ENCODE data around the gene FAM229A. TPM values are rescaled to one million over a fixed set of nuclear protein-coding genes. Genes with fewer than 3 reads are reported as not detected.

The FAM229A gene
- polyA plus RNA-seq, 4 donors: 4.9 to 69.8 (median 28.0) TPM

DNA sequence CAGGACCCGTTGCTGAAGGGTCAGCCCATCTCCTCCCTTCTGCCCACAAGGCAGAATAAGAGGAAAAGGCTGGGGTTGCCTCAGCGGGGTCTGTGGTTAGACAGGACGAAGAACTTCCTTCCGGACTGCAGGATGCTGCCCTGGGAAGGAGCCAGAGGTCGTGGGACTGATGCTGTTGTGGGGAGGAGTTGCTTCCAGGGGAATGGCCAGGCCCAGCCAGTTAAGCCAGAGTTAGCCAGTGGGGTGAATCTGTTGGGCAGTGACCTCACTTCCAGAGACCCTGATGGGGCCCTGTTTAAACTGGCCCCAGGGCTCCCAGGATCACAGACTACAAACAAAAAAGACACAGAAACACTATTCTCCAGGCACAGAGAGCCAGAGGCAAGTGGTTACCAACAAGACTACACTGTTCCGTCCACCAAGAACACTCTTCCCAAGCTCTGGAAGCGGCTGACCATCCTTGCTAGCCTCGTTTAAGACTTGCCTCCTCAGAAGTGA is 13.0 kb downstream of the FAM229A start:
- H3K27ac ChIP-seq (ENCODE audit: low read depth in 1 of 3, low read length in 2 of 3): peak overlapping the region in 1 of 3 donors; percentile 2
- H3K4me3 ChIP-seq (ENCODE audit: low read depth in 1 of 3, low read length in 3 of 3): no peak overlapping the region
- H3K9me3 ChIP-seq (ENCODE audit: control insufficient read depth in 2 of 2, insufficient read depth in 1 of 2, low read depth in 1 of 2, low read length in 1 of 2): peaks cover 0 to 9% of the 10 kb centered on the region in 2 donors
- H3K36me3 ChIP-seq (ENCODE audit: control insufficient read depth in 3 of 3, insufficient read depth in 2 of 3, low read depth in 1 of 3, low read length in 3 of 3): peaks cover 0 to 5% (median 0%) of the 10 kb centered on the region in 3 donors
- no peak for DNase-seq
- no peak for FAIRE-seq
- no peaks in the 10 kb centered on the region for H3K27me3 ChIP-seq (ENCODE audit: control insufficient read depth in 3 of 3, insufficient read depth in 3 of 3, low read length in 3 of 3)
- 53 to 73% (median 65%) methylated on average over 8 of the region's 8 CpGs for WGBS, 3 donors
- H3K4me1 ChIP-seq (ENCODE audit: control insufficient read depth in 3 of 3, insufficient read depth in 2 of 3, low read depth in 1 of 3, low read length in 2 of 3): peaks cover 4 to 31% (median 9%) of the 10 kb centered on the region in 3 donors

DNA sequence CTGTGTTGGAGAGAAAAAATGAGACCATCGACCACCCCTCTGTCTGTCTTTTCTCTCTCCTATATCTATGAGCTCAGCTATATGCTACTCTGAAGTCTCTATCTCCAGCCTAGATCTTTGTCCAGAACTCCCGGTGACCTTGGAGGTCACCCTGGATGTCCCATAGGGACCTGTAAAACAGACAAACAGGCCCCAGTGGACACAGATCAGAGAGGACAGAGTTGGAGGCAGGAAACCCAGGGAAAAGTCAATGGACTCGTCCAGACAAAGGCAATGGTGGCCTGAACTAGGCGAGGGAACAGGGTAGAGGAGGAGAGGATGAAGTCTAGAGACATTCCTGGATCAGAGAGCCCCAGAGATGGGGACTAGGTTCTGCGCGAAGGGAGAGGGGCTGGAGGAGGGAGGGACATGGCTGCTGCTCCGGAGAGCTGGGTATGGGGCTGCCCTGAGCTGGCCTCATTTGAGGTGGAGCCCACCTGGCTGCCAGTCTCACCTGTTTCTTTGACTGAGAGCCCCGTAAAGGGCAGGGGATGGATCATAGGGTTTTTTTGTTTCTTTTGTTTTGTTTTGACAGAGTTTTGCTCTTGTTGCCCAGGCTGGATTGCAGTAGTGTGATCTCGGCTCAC is 15.6 kb downstream of the FAM229A start:
- 81 to 88% (median 85%) methylated on average over 7 to 9 of the region's 9 CpGs for WGBS, 3 donors
- Histone ChIP-seq H3K27ac (ENCODE audit: low read depth in 1 of 3, low read length in 2 of 3) (no peak overlapping the region), H3K9me3 (ENCODE audit: control insufficient read depth in 2 of 2, insufficient read depth in 1 of 2, low read depth in 1 of 2, low read length in 1 of 2) (peaks cover 0 to 9% of the 10 kb centered on the region in 2 donors), H3K4me1 (ENCODE audit: control insufficient read depth in 3 of 3, insufficient read depth in 2 of 3, low read depth in 1 of 3, low read length in 2 of 3) (peaks cover 0 to 13% (median 0%) of the 10 kb centered on the region in 3 donors), H3K36me3 (ENCODE audit: control insufficient read depth in 3 of 3, insufficient read depth in 2 of 3, low read depth in 1 of 3, low read length in 3 of 3) (peaks cover 0 to 2% (median 0%) of the 10 kb centered on the region in 3 donors), H3K27me3 (ENCODE audit: control insufficient read depth in 3 of 3, insufficient read depth in 3 of 3, low read length in 3 of 3) (no peaks in the 10 kb centered on the region), H3K4me3 (ENCODE audit: low read depth in 1 of 3, low read length in 3 of 3) (no peak overlapping the region)
- FAIRE-seq: no peak
- DNase-seq: no peak

DNA sequence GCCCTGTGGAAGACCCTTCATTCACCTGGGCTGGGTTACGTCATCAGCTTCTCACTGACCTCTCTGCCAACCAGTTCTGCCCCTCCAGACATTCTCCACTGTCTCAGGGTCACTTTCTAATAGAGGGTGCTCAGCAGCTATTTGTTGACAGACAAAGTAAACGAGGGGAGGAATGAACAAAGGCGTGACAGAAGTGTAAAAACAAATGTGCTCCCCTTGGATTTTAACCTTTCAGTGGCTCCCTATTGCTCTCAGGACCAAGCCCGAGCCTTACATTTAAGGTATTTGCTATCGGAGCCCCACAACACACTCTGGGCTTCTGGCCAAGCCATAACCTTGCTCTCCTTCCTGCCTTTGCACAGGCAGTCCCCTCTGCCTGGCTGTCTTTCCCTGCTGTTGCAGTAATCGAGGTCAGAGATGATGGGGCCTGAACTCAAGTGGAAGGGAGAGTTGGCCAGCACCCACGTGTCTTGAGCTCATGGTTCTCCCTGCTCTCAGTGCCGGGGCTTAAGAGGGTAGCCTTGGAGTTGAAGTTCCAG is 16.9 kb downstream of the FAM229A start:
- DNase-seq: peak; percentile 46 to 56
- H3K9me3 ChIP-seq (ENCODE audit: control insufficient read depth in 2 of 2, insufficient read depth in 1 of 2, low read depth in 1 of 2, low read length in 1 of 2): peaks cover 0 to 2% of the 10 kb centered on the region in 2 donors
- WGBS, 3 donors: 9 to 32% (median 12%) methylated on average over 8 of the region's 8 CpGs
- H3K27ac ChIP-seq (ENCODE audit: low read depth in 1 of 3, low read length in 2 of 3): peak overlapping the region in 1 of 3 donors; percentile 13
- H3K36me3 ChIP-seq (ENCODE audit: control insufficient read depth in 3 of 3, insufficient read depth in 2 of 3, low read depth in 1 of 3, low read length in 3 of 3): peaks cover 0 to 2% (median 0%) of the 10 kb centered on the region in 3 donors
- H3K4me1 ChIP-seq (ENCODE audit: control insufficient read depth in 3 of 3, insufficient read depth in 2 of 3, low read depth in 1 of 3, low read length in 2 of 3): peaks cover 0 to 10% (median 0%) of the 10 kb centered on the region in 3 donors
- no peak for FAIRE-seq
- no peak overlapping the region for H3K4me3 ChIP-seq (ENCODE audit: low read depth in 1 of 3, low read length in 3 of 3)
- H3K27me3 ChIP-seq (ENCODE audit: control insufficient read depth in 3 of 3, insufficient read depth in 3 of 3, low read length in 3 of 3): no peaks in the 10 kb centered on the region

DNA sequence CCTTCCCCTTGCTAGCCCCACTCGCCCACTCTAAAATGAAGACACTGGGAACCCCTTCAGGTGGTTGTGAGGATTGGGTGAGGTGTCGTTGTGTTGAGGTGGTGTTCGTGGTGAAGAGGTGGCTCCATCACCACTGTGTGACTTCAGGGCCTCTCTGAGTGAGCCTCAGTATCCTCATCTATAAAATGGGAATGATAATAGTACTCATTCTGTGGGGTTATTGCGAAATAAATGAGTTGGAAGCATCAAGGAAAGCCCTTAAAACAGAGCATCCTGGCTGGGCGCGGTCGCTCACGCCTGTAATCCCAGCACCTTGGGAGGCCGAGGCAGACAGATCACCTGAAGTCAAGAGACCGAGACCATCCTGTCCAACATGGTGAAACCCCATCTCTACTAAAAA is 19.6 kb downstream of the FAM229A start:
- H3K27me3 ChIP-seq (ENCODE audit: control insufficient read depth in 3 of 3, insufficient read depth in 3 of 3, low read length in 3 of 3): no peaks in the 10 kb centered on the region
- FAIRE-seq (no peak), DNase-seq (no peak)
- peaks cover 0 to 19% (median 0%) of the 10 kb centered on the region in 3 donors for H3K4me1 ChIP-seq (ENCODE audit: control insufficient read depth in 3 of 3, insufficient read depth in 2 of 3, low read depth in 1 of 3, low read length in 2 of 3)
- H3K4me3 ChIP-seq (ENCODE audit: low read depth in 1 of 3, low read length in 3 of 3): no peak overlapping the region
- no peaks in the 10 kb centered on the region for H3K9me3 ChIP-seq (ENCODE audit: control insufficient read depth in 2 of 2, insufficient read depth in 1 of 2, low read depth in 1 of 2, low read length in 1 of 2)
- peaks cover 0 to 2% (median 0%) of the 10 kb centered on the region in 3 donors for H3K36me3 ChIP-seq (ENCODE audit: control insufficient read depth in 3 of 3, insufficient read depth in 2 of 3, low read depth in 1 of 3, low read length in 3 of 3)
- H3K27ac ChIP-seq (ENCODE audit: low read depth in 1 of 3, low read length in 2 of 3): no peak overlapping the region
- 89 to 90% (median 89%) methylated on average over 10 of the region's 10 CpGs for WGBS, 3 donors

DNA sequence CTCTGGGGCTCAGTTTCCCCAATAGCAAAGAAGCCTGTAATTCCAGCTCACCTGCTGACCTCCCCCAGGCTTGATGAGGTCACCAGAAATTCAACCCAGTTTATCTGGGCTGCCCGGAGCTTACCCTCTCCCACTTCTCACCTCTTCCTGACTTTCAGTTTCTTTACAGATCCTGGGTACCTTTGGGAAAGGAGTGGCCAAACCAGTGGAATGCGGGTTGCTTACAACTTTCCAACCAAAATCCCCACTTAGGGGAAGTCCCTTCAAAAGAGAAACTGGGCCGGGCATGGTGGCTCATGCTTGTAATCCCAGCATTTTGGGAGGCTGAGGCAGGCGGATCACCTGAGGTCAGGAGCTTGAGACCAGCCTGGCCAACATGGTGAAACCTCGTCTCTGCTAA is 20.3 kb downstream of the FAM229A start:
- DNase-seq (no peak), FAIRE-seq (no peak)
- no peaks in the 10 kb centered on the region for H3K27me3 ChIP-seq (ENCODE audit: control insufficient read depth in 3 of 3, insufficient read depth in 3 of 3, low read length in 3 of 3)
- H3K4me3 ChIP-seq (ENCODE audit: low read depth in 1 of 3, low read length in 3 of 3): no peak overlapping the region
- no peaks in the 10 kb centered on the region for H3K9me3 ChIP-seq (ENCODE audit: control insufficient read depth in 2 of 2, insufficient read depth in 1 of 2, low read depth in 1 of 2, low read length in 1 of 2)
- WGBS, 3 donors: 42 to 58% (median 44%) methylated on average over 5 of the region's 5 CpGs
- no peak overlapping the region for H3K27ac ChIP-seq (ENCODE audit: low read depth in 1 of 3, low read length in 2 of 3)
- H3K4me1 ChIP-seq (ENCODE audit: control insufficient read depth in 3 of 3, insufficient read depth in 2 of 3, low read depth in 1 of 3, low read length in 2 of 3): peaks cover 0 to 23% (median 0%) of the 10 kb centered on the region in 3 donors
- peaks cover 0 to 2% (median 0%) of the 10 kb centered on the region in 3 donors for H3K36me3 ChIP-seq (ENCODE audit: control insufficient read depth in 3 of 3, insufficient read depth in 2 of 3, low read depth in 1 of 3, low read length in 3 of 3)

DNA sequence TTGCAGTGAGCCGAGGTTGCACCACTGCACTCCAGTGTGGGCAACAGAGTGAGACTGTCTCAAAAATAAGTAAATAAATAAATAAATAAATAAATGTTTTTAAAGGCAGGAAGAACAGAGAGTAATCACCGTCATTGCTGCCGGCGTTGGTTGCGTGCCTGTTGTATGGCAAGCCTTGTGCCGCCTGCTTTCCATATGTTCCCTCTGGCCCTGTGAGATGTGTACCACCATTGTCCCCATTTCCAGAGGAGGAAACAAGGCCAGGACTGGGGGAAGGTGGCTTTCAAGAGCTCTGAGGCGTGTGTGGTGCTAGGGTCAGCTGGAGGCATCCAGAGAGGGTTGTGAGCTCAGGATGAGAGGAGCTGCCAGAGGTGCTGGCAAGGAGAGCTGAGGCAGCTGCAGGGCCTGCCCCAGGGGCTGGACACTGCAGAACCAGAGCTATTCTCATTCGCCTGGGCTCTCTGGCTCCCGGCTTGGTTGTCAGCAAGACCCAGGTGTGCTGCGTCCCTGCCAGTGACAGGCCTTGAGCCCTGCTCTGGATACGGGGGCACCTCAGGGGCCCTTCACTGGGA is 21.0 kb downstream of the FAM229A start:
- Histone ChIP-seq H3K9me3 (ENCODE audit: control insufficient read depth in 2 of 2, insufficient read depth in 1 of 2, low read depth in 1 of 2, low read length in 1 of 2) (no peaks in the 10 kb centered on the region), H3K27me3 (ENCODE audit: control insufficient read depth in 3 of 3, insufficient read depth in 3 of 3, low read length in 3 of 3) (no peaks in the 10 kb centered on the region), H3K27ac (ENCODE audit: low read depth in 1 of 3, low read length in 2 of 3) (no peak overlapping the region), H3K36me3 (ENCODE audit: control insufficient read depth in 3 of 3, insufficient read depth in 2 of 3, low read depth in 1 of 3, low read length in 3 of 3) (peaks cover 0 to 2% (median 0%) of the 10 kb centered on the region in 3 donors), H3K4me3 (ENCODE audit: low read depth in 1 of 3, low read length in 3 of 3) (no peak overlapping the region), H3K4me1 (ENCODE audit: control insufficient read depth in 3 of 3, insufficient read depth in 2 of 3, low read depth in 1 of 3, low read length in 2 of 3) (peaks cover 0 to 28% (median 2%) of the 10 kb centered on the region in 3 donors)
- FAIRE-seq: no peak
- DNase-seq: no peak
- WGBS, 3 donors: 92 to 95% (median 93%) methylated on average over 11 of the region's 11 CpGs

DNA sequence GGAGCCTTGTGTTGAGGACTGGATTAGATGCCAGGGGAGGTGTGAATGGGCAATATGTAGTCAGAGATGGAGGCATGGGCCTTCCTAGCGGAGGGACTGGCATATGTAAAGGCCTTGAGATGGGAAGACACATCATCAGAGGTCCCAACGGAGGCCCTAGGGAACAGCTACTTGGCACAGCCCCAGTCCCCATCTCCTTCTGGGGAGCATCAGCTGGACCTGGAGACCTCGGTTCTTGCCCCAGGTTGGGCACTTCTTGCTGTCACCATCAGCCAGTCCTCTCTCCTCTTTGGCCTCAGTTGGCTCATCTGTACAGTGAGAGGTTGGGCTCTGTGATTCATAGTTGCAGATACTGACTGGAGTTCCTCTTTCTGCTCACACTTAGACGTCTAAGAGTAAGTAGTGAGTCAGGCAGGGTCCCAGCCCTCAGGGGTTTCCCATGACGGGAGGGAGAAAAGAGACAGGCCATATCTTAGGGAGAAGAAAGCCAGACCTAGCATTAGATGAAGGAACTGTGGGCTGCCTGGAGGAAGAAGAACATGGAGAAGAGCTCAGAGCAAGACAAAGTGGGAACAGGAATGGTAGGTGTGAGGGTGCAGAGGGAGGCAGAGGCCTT is 22.8 kb downstream of the FAM229A start:
- Histone ChIP-seq H3K36me3 (ENCODE audit: control insufficient read depth in 3 of 3, insufficient read depth in 2 of 3, low read depth in 1 of 3, low read length in 3 of 3) (peaks cover 0 to 7% (median 0%) of the 10 kb centered on the region in 3 donors), H3K27ac (ENCODE audit: low read depth in 1 of 3, low read length in 2 of 3) (no peak overlapping the region), H3K27me3 (ENCODE audit: control insufficient read depth in 3 of 3, insufficient read depth in 3 of 3, low read length in 3 of 3) (no peaks in the 10 kb centered on the region), H3K4me3 (ENCODE audit: low read depth in 1 of 3, low read length in 3 of 3) (no peak overlapping the region), H3K9me3 (ENCODE audit: control insufficient read depth in 2 of 2, insufficient read depth in 1 of 2, low read depth in 1 of 2, low read length in 1 of 2) (no peaks in the 10 kb centered on the region), H3K4me1 (ENCODE audit: control insufficient read depth in 3 of 3, insufficient read depth in 2 of 3, low read depth in 1 of 3, low read length in 2 of 3) (peaks cover 0 to 21% (median 2%) of the 10 kb centered on the region in 3 donors)
- FAIRE-seq (no peak), DNase-seq (no peak)
- 73 to 79% (median 74%) methylated on average over 5 of the region's 5 CpGs for WGBS, 3 donors

DNA sequence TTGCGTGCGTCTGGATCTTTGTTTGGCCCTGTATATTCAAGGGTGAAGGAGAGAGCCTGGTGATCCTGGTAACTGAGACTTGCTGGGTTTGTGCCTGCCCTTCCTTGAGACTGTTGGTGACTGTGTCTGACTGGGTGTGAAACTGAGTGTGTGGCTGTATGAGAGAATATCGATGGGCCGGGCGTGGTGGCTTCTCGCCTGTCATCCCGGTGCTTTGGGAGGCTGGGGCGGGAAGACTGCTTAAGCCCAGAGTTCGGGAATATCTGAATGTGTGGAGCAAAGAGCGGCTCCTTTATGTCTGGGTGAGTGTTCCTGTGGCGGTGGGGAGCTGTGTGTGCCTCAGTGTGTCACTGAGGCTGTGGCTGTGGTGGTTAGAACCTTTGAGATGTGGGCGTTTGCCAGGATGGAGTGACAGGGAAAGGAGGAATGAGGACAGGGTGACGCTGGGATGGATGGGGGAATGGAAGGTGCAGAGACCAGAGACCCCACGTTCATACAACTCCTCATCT is 23.6 kb downstream of the FAM229A start:
- DNase-seq (peak in 1 of 2 donors; percentile 32), FAIRE-seq (no peak)
- peak overlapping the region in 2 of 3 donors; percentile 23 to 58 for H3K27ac ChIP-seq (ENCODE audit: low read depth in 1 of 3, low read length in 2 of 3)
- WGBS, 3 donors: 26 to 63% (median 45%) methylated on average over 14 of the region's 14 CpGs
- H3K27me3 ChIP-seq (ENCODE audit: control insufficient read depth in 3 of 3, insufficient read depth in 3 of 3, low read length in 3 of 3): no peaks in the 10 kb centered on the region
- H3K36me3 ChIP-seq (ENCODE audit: control insufficient read depth in 3 of 3, insufficient read depth in 2 of 3, low read depth in 1 of 3, low read length in 3 of 3): peaks cover 0 to 14% (median 0%) of the 10 kb centered on the region in 3 donors
- no peak overlapping the region for H3K4me3 ChIP-seq (ENCODE audit: low read depth in 1 of 3, low read length in 3 of 3)
- H3K9me3 ChIP-seq (ENCODE audit: control insufficient read depth in 2 of 2, insufficient read depth in 1 of 2, low read depth in 1 of 2, low read length in 1 of 2): no peaks in the 10 kb centered on the region
- peaks cover 0 to 28% (median 2%) of the 10 kb centered on the region in 3 donors for H3K4me1 ChIP-seq (ENCODE audit: control insufficient read depth in 3 of 3, insufficient read depth in 2 of 3, low read depth in 1 of 3, low read length in 2 of 3)
